GM19452 (cell line): ENCODE measurements around the gene MAJIN.

Experiments used
- ATAC-seq: cut with Tn5 transposase; IDR thresholded peaks from one replicate; pipeline ENCODE4 v1.9.1; 2021; ENCODE audit not compliant: unreplicated experiment

The MAJIN gene

DNA sequence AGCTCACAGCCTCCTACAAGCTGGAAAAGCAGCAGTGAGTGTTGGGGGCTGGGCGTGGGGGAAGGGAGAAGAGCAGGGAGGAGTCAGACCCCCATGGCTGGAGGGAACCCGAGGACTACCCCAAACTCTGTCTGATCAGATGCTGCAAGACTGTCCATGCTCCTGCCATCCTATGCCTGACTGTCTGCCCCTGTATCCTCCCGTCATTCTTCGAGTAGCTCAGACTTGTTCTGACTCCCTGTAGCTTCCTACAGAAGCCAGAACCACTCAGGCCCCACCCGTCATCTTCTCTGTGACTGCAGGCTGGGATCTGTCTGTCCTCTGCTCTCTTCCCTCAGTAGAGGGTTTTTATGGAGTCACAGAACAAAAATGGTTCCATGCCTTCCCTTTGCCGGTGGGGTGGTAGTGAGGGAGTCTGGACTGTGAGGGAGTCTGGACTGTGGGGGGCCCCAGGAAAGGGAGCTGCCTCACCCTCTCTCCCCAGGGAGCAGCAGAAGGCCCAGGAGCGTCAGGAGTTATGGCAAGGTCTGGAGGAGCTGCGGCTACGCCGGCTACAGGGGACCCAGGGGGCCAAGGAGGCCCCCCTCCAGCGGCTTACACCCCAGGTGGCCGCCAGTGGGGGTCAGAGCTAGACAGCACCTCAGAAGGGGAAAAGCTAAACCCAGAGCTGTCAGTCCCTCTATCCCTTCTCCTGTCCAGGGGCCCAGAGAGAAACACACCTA lies 38.5 kb downstream of the MAJIN start:
- no peak for ATAC-seq

DNA sequence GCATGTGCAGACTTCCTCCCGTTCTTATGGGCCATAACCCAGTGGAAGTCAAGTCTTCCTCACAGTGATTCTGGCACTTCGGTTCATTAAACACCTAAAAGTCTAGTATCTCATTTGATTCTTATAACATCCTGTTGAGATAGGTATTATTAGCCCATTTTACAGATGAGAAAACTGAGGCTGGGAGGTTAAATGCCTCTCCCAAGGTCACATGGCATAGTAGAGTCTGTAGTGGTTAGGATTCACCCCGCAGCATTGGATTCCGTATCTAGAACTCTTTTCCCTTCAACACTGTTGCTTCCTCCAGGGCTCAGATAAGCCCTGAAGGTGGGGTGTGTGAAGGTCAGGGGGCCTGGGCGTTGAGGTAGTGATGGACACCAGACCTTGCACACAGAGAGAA lies 39.6 kb downstream of the MAJIN start:
- ATAC-seq: no peak

- ATAC-seq: no peak
Observed at GRCh38 chr11:64931290-64931689, 40.6 kb downstream of the MAJIN start.

DNA sequence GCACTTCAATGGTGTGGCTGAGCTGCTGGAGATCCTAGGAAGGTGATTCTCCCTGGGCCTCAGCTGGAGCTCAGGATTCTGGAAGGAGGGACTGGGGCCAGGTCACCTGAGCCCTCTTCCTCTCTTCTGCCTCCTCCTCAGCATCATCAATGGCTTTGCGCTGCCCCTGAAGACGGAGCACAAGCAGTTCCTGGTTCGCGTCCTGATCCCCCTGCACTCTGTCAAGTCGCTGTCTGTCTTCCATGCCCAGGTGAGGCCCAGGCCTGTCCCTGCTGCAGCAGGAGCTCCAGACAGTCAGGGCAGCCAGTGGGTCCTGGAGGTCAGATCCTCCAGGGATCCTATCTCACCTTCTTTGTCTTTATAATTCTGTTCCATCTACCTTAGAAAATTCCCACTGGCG lies 41.6 kb downstream of the MAJIN start:
- no peak for ATAC-seq

GRCh38 chr11:64929625-64930024 lies 42.3 kb downstream of the MAJIN start:
- no peak for ATAC-seq

- no peak for ATAC-seq
Observed at GRCh38 chr11:64928957-64929356, 43.0 kb downstream of the MAJIN start.

DNA sequence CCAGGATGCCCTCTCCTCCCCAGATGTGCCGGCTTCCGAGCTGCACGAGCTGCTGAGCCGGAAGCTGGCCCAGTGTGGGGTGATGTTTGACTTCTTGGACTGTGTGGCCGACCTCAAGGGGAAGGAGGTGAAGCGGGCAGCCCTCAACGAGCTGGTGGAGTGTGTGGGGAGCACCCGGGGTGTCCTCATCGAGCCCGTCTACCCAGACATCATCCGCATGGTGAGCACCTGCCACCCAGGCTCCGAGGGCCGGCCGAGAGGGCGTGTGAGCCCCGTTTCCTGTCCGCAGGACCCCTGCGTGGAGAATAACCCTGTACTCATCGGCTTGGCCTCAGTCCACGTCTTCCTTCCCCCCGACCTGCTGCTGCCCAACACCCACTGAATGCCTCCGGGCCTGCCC lies 45.2 kb downstream of the MAJIN start:
- ATAC-seq: no peak

- no peak for ATAC-seq
Observed at GRCh38 chr11:64925536-64926436, 46.1 kb downstream of the MAJIN start.

DNA sequence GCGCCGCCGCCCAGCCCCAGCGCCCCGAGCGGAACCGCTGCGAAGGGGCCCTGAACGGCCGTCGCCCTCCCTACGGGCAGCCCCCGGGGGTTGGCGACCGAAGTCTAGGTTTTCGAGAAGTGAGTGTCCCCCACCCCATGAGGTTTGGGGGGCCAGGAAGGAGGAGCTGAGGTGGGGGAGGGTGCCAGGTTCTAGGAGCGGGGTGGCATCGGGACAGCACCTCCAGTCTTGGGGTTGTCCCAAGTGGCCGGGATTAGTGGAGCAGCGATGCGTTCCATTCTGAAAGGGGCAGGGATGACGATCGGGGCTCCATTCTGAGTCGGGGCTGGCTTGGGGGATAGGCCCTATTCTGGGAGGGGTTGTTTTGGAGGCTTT lies 47.0 kb downstream of the MAJIN start:
- ATAC-seq: no peak

- peak; percentile 79 for ATAC-seq
Observed at GRCh38 chr11:64923944-64924909, 47.7 kb downstream of the MAJIN start, which contains the start of gene PPP2R5B. Gene PPP2R5B (plus strand): TSS chr11:64924689. CDS start chr11:64925735, 1,046 bp downstream.

- ATAC-seq: no peak
Observed at GRCh38 chr11:64923151-64923661, 48.7 kb downstream of the MAJIN start.

DNA sequence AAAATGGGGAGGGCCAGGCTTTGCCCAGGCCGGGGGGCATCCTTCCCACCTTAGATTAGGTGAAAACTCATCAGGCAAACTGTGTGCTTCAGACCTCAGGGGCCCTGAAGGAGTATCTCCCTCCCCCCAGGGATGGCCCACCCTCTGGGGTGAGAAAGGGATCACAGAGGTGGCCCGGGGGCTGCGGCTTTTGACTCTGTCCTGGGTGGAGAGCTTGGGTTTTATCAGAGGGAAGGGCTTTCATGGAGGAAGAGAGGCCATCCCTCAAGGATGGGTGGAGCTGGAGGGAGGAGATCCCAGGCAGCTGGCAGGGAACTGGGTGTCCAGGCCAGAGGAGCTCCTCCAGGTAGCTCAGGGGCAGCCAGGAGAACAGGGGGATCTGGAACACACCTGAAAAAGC lies 50.5 kb downstream of the MAJIN start:
- no peak for ATAC-seq

DNA sequence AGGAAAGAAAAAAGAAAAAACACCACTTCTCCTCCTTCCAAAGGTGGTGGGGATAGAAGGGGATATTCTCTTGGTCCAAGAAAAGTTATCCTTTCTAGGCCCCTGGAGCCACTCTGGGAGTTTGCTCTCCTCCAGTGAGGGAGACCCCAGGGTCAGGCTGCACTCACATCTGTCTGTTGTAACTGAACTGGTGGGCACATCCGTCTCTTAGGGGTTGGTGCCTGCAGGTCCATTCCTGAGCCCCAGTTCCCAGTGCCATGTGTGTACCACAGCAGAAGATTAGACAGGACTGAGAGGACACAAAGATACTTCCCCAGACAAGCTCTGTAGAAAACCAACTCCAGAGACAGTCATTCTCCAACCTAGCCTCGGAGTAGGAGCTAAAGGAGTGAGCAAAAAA lies 51.8 kb downstream of the MAJIN start:
- no peak for ATAC-seq

DNA sequence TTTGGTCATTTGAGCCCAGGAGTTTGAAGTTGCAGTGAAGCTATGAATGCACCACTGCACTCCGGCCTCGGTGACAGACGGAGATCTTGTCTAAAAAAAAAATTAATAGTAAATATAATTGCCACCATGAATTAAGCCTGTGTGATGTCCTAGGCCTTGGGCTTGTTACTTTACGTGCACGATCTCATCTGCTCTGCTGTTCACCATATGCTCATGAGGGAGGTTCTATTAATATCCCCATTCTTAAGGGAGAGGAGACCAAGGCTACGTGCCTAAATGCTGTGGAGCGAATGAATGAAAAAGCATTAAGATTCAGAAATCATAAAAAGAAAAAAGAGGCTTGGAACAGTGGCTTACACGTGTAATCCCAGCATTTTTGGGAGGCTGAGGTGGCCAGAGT lies 52.3 kb downstream of the MAJIN start:
- ATAC-seq: no peak

DNA sequence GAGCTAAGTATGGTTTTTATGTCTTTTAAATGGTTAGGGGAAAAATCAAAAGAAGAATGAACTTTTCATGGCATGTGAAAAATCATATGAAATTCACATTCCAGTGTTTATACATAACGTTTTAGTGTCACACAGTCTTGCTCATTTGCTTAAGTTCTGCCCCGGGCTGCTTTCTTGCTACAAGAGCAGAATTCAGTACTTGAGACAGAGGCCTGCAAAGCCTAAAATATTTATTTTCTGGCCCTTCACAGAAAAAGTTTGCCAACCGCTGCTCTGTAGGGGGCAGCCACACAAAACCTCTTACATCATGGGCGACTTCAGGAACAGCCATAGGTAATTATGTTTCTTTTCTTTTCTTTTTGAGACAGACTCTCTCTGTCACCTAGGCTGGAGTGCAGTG lies 53.9 kb downstream of the MAJIN start:
- ATAC-seq: no peak

GRCh38 chr11:64917663-64917995 lies 54.3 kb downstream of the MAJIN start:
- no peak for ATAC-seq

- peak; percentile 91 for ATAC-seq
Observed at GRCh38 chr11:64916775-64917662, 54.9 kb downstream of the MAJIN start, which contains the start of gene ATG2A. Gene ATG2A (minus strand): TSS chr11:64917209. CDS start chr11:64917135, 74 bp downstream.

- peak; percentile 18 for ATAC-seq
Observed at GRCh38 chr11:64916040-64916774, 55.7 kb downstream of the MAJIN start.

DNA sequence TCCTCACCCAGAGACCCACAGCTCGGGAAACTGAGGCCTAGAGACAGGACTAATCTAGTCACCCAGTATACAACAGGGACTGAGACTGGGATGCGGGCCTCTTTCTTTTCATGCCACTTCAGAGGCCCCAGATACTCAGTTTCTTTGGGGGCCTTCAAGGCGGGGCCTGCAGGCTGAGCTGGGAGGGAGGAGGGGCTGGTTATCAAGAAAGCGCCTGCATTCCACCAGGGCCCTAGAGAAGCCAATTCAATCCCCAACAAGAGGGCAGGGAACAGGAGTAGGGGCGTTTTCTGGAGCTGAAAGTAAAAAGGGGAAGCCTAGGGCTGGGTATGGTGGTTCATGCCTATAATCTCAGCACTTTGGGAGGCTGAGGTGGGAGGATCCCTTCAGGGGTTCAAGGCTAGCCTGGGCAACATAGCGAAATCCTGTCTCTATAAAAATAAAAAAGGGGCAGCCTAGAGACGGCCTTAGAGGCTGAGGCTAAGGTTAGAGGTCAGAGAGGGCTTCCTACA lies 56.5 kb downstream of the MAJIN start:
- no peak for ATAC-seq
